GM19351 (cell line): ENCODE data around the gene CADPS2.

Source experiments
- ATAC-seq: cut with Tn5 transposase; IDR thresholded peaks from one replicate; pipeline ENCODE4 v1.9.1; 2021; ENCODE audit warnings: mild to moderate bottlenecking, moderate library complexity; ENCODE audit not compliant: unreplicated experiment

CADPS2 gene

GRCh38 chr7:122467661-122468449, 418.4 kb downstream of the CADPS2 start:
- ATAC-seq: no peak

DNA sequence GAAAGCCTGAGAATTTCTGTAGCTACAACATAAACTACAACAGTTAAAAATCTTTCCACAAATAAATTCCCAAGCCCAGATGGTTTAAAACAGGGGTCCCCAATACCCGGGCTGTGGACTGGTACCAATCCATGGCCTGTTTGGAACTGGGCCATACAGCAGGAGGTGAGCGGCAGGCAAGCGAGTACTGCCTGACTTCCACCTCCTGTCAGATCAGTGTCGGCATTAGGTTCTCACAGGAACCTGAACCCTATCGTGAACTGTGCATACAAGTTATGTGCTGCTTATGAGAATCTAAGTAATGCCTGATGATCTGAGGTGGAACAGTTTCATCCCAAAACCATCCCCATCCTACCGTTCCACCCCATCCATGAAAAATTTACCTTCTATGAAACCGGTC, 421.0 kb downstream of the CADPS2 start:
- no peak for ATAC-seq

GRCh38 chr7:122463631-122464030, 422.6 kb downstream of the CADPS2 start:
- no peak for ATAC-seq

DNA sequence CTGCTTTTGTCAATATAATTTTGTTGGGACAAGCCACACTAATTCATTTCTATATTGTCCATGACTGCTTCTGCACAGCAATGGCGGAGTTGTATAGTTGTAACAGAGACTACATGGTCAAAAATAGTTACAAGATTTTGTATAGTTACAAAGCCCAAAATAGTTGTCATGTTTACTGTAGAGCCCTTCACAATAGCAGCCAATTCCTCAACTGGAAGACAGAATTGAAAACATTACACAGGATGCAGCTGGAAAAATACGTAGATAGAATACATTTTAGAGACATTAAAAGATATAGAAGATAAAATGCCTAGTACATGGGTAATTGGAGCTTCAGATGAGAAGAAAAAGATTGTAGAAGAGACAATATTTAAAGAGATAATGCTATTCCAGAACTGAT, 425.3 kb downstream of the CADPS2 start:
- ATAC-seq: no peak

GRCh38 chr7:122457969-122458368, 428.3 kb downstream of the CADPS2 start:
- ATAC-seq: no peak

- ATAC-seq: no peak
Observed at GRCh38 chr7:122457325-122457724, 428.9 kb downstream of the CADPS2 start.

- ATAC-seq: no peak
Observed at GRCh38 chr7:122454776-122455507, 431.3 kb downstream of the CADPS2 start.

- ATAC-seq: no peak
Observed at GRCh38 chr7:122453432-122453831, 432.8 kb downstream of the CADPS2 start.

GRCh38 chr7:122448893-122449589, 437.2 kb downstream of the CADPS2 start:
- no peak for ATAC-seq

- no peak for ATAC-seq
Observed at GRCh38 chr7:122442929-122443328, 443.3 kb downstream of the CADPS2 start.

- no peak for ATAC-seq
Observed at GRCh38 chr7:122438492-122438891, 447.8 kb downstream of the CADPS2 start.

GRCh38 chr7:122438006-122438405, 448.3 kb downstream of the CADPS2 start:
- no peak for ATAC-seq

- no peak for ATAC-seq
Observed at GRCh38 chr7:122433765-122434164, 452.5 kb downstream of the CADPS2 start.

DNA sequence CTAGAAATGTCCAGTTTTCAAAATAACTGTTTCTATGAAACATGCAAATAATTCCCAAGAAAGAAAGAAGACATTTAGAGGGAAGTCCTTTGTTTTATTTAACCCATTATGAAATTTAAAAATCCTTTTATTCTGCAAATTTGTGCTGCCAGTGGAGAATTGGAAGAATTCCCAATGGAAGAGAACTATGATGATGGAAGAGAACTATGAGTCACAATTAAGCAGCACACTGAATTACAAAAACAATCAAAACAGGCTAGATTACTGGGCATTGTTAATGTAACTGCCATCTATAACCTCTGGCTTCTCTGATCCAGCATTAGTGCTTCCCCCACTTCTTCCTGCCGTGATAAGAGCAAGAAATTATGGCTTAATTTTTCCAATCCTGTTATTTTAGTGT, 455.6 kb downstream of the CADPS2 start:
- no peak for ATAC-seq

GRCh38 chr7:122429926-122430325, 456.3 kb downstream of the CADPS2 start:
- no peak for ATAC-seq

- ATAC-seq: no peak
Observed at GRCh38 chr7:122425731-122426130, 460.5 kb downstream of the CADPS2 start.

DNA sequence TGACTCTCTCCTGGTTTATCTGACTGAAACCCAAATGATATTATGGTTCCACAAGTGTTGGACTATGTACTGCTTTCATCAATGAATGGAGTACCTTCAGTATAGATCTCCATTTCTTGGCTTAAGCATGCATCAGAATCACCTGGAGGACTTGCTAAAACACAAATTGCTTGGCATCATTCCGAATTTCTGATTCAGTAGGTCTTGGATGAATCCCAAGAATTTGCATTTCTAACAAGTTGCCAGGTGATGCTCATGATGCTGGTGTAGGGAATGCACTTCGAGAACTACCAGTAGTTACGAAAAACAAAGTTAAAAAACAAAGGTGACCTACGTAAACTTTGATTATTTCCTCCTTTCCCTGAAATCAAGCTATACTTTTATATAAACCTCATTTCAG, 462.7 kb downstream of the CADPS2 start:
- ATAC-seq: no peak

GRCh38 chr7:122416336-122416735, 469.9 kb downstream of the CADPS2 start:
- no peak for ATAC-seq

DNA sequence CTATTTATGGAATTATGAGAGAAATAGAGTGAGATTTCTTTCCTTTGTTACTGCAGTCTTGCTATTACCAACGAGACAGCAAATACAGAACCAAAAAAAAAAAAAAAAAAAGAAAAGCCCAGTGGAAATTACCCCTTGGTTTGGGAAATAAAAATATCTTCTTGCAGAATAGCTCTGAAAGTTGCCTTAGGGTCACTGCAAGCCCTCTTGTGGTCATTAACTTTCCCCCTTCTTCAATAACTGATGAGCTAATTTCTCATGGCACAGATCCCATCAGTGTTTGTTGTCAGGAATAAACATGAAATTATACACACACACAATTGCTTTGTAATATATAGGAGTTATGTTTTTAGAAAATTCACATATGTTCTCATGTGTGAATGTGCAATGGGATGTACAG, 470.8 kb downstream of the CADPS2 start:
- ATAC-seq: no peak

GRCh38 chr7:122413339-122413738, 472.9 kb downstream of the CADPS2 start:
- ATAC-seq: no peak

- ATAC-seq: no peak
Observed at GRCh38 chr7:122412883-122413282, 473.4 kb downstream of the CADPS2 start.

- no peak for ATAC-seq
Observed at GRCh38 chr7:122412441-122412840, 473.8 kb downstream of the CADPS2 start.
